ENCODE results near the gene KIF1B. TPM values are rescaled to one million over a fixed set of nuclear protein-coding genes. Genes with fewer than 3 reads are reported as not detected.
A peak's percentile ranks its signal among the peaks of the same experiment; 100 is the strongest.

Gene KIF1B
- total RNA-seq, 1 experiment from 2014 or later = 70.1 TPM

DNA sequence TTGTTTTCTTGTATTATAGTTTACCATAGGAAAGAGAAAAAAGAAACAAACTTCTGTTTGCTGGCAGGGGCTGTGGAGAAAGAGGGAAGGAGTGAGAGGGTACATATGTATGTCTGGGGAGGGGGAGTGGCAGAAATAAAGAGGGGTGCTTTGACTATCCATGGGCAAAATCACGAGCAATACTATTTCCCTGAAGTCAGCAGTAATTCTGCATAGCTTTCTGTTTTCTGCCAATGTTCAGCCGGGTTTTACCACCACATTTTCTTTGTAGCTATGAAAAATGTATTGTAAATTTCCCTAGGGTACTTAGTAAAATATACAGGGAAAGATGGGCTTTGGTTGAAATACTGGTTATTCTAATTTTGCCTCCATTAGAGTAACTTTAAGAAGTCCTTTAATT, 143.3 kb downstream of the KIF1B start:
- POLR2A ChIA-PET = no interaction called here
- peaks cover 14% of the 10 kb centered on the region for H3K4me1 Mint-ChIP-seq
- CTCF ChIA-PET = no interaction called here
- H3K4me3 Mint-ChIP-seq = no peak overlapping the region
- TF ChIP-seq JUN (CRISPR knock-in tag; IDR thresholded peaks at IDR 0.05) (no peak), TP53 (CRISPR knock-in tag; IDR thresholded peaks at IDR 0.05) (no peak), CBFB (CRISPR knock-in tag; IDR thresholded peaks at IDR 0.05; ENCODE audit: low read depth) (no peak), TEAD1 (CRISPR knock-in tag; IDR thresholded peaks at IDR 0.05) (no peak), NR3C1 (CRISPR knock-in tag; conservative IDR thresholded peaks at IDR 0.05; ENCODE audit: low read depth) (no peak), MXD4 (CRISPR knock-in tag; IDR thresholded peaks at IDR 0.05; ENCODE audit: borderline replicate concordance) (no peak), ZNF219 (CRISPR knock-in tag; IDR thresholded peaks at IDR 0.05; ENCODE audit: borderline replicate concordance) (no peak), FOXJ3 (CRISPR knock-in tag; IDR thresholded peaks at IDR 0.05; ENCODE audit: borderline replicate concordance) (no peak), SMAD4 (CRISPR knock-in tag; IDR thresholded peaks at IDR 0.05) (no peak), HMGA2 (CRISPR knock-in tag; IDR thresholded peaks at IDR 0.05) (no peak), ZBTB21 (CRISPR knock-in tag; IDR thresholded peaks at IDR 0.05; ENCODE audit: borderline replicate concordance) (no peak), ZNF138 (CRISPR knock-in tag; conservative IDR thresholded peaks at IDR 0.05) (no peak), ELF4 (CRISPR knock-in tag; IDR thresholded peaks at IDR 0.05; ENCODE audit: low read depth) (no peak), ZNF263 (CRISPR knock-in tag; IDR thresholded peaks at IDR 0.05; ENCODE audit: low read depth) (no peak)
- TF ChIP-seq, protein P1, sequence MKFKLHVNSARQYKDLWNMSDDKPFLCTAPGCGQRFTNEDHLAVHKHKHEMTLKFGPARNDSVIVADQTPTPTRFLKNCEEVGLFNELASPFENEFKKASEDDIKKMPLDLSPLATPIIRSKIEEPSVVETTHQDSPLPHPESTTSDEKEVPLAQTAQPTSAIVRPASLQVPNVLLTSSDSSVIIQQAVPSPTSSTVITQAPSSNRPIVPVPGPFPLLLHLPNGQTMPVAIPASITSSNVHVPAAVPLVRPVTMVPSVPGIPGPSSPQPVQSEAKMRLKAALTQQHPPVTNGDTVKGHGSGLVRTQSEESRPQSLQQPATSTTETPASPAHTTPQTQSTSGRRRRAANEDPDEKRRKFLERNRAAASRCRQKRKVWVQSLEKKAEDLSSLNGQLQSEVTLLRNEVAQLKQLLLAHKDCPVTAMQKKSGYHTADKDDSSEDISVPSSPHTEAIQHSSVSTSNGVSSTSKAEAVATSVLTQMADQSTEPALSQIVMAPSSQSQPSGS (CRISPR knock-in tag; IDR thresholded peaks at IDR 0.05; ENCODE audit: borderline replicate concordance, low read depth) = no peak
- TF ChIP-seq, protein P2, sequence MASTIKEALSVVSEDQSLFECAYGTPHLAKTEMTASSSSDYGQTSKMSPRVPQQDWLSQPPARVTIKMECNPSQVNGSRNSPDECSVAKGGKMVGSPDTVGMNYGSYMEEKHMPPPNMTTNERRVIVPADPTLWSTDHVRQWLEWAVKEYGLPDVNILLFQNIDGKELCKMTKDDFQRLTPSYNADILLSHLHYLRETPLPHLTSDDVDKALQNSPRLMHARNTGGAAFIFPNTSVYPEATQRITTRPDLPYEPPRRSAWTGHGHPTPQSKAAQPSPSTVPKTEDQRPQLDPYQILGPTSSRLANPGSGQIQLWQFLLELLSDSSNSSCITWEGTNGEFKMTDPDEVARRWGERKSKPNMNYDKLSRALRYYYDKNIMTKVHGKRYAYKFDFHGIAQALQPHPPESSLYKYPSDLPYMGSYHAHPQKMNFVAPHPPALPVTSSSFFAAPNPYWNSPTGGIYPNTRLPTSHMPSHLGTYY (CRISPR knock-in tag; IDR thresholded peaks at IDR 0.05) = no peak
- TF ChIP-seq, protein P3, sequence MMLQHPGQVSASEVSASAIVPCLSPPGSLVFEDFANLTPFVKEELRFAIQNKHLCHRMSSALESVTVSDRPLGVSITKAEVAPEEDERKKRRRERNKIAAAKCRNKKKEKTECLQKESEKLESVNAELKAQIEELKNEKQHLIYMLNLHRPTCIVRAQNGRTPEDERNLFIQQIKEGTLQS (CRISPR knock-in tag; conservative IDR thresholded peaks at IDR 0.05) = no peak
- TF ChIP-seq, protein P4, sequence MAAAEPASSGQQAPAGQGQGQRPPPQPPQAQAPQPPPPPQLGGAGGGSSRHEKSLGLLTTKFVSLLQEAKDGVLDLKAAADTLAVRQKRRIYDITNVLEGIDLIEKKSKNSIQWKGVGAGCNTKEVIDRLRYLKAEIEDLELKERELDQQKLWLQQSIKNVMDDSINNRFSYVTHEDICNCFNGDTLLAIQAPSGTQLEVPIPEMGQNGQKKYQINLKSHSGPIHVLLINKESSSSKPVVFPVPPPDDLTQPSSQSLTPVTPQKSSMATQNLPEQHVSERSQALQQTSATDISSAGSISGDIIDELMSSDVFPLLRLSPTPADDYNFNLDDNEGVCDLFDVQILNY (CRISPR knock-in tag; IDR thresholded peaks at IDR 0.05) = no peak
- TF ChIP-seq, protein P5, sequence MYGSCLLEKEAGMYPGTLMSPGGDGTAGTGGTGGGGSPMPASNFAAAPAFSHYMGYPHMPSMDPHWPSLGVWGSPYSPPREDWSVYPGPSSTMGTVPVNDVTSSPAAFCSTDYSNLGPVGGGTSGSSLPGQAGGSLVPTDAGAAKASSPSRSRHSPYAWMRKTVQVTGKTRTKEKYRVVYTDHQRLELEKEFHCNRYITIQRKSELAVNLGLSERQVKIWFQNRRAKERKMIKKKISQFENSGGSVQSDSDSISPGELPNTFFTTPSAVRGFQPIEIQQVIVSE (CRISPR knock-in tag; IDR thresholded peaks at IDR 0.05; ENCODE audit: borderline replicate concordance) = no peak
- TF ChIP-seq, protein P6, sequence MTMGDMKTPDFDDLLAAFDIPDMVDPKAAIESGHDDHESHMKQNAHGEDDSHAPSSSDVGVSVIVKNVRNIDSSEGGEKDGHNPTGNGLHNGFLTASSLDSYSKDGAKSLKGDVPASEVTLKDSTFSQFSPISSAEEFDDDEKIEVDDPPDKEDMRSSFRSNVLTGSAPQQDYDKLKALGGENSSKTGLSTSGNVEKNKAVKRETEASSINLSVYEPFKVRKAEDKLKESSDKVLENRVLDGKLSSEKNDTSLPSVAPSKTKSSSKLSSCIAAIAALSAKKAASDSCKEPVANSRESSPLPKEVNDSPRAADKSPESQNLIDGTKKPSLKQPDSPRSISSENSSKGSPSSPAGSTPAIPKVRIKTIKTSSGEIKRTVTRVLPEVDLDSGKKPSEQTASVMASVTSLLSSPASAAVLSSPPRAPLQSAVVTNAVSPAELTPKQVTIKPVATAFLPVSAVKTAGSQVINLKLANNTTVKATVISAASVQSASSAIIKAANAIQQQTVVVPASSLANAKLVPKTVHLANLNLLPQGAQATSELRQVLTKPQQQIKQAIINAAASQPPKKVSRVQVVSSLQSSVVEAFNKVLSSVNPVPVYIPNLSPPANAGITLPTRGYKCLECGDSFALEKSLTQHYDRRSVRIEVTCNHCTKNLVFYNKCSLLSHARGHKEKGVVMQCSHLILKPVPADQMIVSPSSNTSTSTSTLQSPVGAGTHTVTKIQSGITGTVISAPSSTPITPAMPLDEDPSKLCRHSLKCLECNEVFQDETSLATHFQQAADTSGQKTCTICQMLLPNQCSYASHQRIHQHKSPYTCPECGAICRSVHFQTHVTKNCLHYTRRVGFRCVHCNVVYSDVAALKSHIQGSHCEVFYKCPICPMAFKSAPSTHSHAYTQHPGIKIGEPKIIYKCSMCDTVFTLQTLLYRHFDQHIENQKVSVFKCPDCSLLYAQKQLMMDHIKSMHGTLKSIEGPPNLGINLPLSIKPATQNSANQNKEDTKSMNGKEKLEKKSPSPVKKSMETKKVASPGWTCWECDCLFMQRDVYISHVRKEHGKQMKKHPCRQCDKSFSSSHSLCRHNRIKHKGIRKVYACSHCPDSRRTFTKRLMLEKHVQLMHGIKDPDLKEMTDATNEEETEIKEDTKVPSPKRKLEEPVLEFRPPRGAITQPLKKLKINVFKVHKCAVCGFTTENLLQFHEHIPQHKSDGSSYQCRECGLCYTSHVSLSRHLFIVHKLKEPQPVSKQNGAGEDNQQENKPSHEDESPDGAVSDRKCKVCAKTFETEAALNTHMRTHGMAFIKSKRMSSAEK (CRISPR knock-in tag; IDR thresholded peaks at IDR 0.05; ENCODE audit: borderline replicate concordance) = no peak
- no peaks in the 10 kb centered on the region for H3K27me3 Mint-ChIP-seq (ENCODE audit: low read depth)
- H3K27ac Mint-ChIP-seq = peak overlapping the region; percentile 78
- ATAC-seq (no peak), DNase-seq (ENCODE audit: low spot score) (no peak)
- peaks cover 26% of the 10 kb centered on the region for H3K36me3 Mint-ChIP-seq
- H3K9me3 Mint-ChIP-seq = no peaks in the 10 kb centered on the region
